ENCODE results near the gene DRC7. TPM values are rescaled to one million over a fixed set of nuclear protein-coding genes. Genes with fewer than 3 reads are reported as not detected.

Gene DRC7
- total and polyA plus RNA-seq, 10 donors, result 0.03 to 2.1 (median 0.15) TPM; not detected in 4

- Histone ChIP-seq H3K9me3 (no peaks in the 10 kb centered on the region), H3K4me3 (peak overlapping the region in 1 of 8 donors; percentile 61), H3K4me1 (peaks cover 0 to 50% (median 4%) of the 10 kb centered on the region in 6 donors), H3K36me3 (peaks cover 0 to 17% (median 0%) of the 10 kb centered on the region in 6 donors), H3K27ac (peak overlapping the region in 5 of 8 donors; percentile 45 to 95 (median 89)), H3K27me3 (replicated peaks in 1 of 7) (peaks cover 0 to 17% (median 0%) of the 10 kb centered on the region in 7 donors)
- no peak for DNase-seq
- intact Hi-C loops (cut with DNase I; ENCODE audit: low total_unique reads), result no loop called here
- WGBS, 5 donors, result 55 to 75% (median 72%) methylated on average over 2 to 5 of the region's 5 CpGs
- no peak for TF ChIP-seq POLR2A (IDR thresholded peaks at IDR 0.05)
- no peak for TF ChIP-seq POLR2AphosphoS5 (IDR thresholded peaks at IDR 0.05)
- TF ChIP-seq CTCF (IDR thresholded peaks at IDR 0.05 in 8 of 11, conservative IDR thresholded peaks at IDR 0.05 in 3 of 11), result no peak
These were observed 27.5 kb upstream of the DRC7 start for GRCh38 chr16:57667048-57667525.

GRCh38 chr16:57667526-57668262, 26.9 kb upstream of the DRC7 start:
- Histone ChIP-seq H3K9me3 (no peaks in the 10 kb centered on the region), H3K36me3 (peaks cover 0 to 10% (median 0%) of the 10 kb centered on the region in 6 donors), H3K4me3 (peak overlapping the region in 3 of 8 donors; percentile 32 to 61 (median 32)), H3K27ac (peak overlapping the region in 7 of 8 donors; percentile 72 to 95 (median 88)), H3K4me1 (peaks cover 0 to 50% (median 4%) of the 10 kb centered on the region in 6 donors), H3K27me3 (replicated peaks in 1 of 7) (peaks cover 0 to 17% (median 0%) of the 10 kb centered on the region in 7 donors)
- peak; percentile 48 to 87 (median 84) for TF ChIP-seq POLR2AphosphoS5 (IDR thresholded peaks at IDR 0.05)
- TF ChIP-seq CTCF (IDR thresholded peaks at IDR 0.05 in 8 of 11, conservative IDR thresholded peaks at IDR 0.05 in 3 of 11), result peak in 8 of 11 experiments; percentile 11 to 77 (median 56)
- no peak for TF ChIP-seq POLR2A (IDR thresholded peaks at IDR 0.05)
- 45 to 65% (median 52%) methylated on average over 13 to 17 of the region's 17 CpGs for WGBS, 5 donors
- intact Hi-C loops (cut with DNase I; ENCODE audit: low total_unique reads), result no loop called here
- peak; percentile 93 for DNase-seq

GRCh38 chr16:57668263-57668571, 26.4 kb upstream of the DRC7 start, which contains the start of gene ADGRG3:
TSS of gene ADGRG3 (plus strand) at chr16:57668306. CDS start at chr16:57668348, 42 bp downstream.
- peaks cover 0 to 17% (median 0%) of the 10 kb centered on the region in 7 donors for H3K27me3 ChIP-seq (replicated peaks in 1 of 7)
- TF ChIP-seq CTCF (IDR thresholded peaks at IDR 0.05 in 8 of 11, conservative IDR thresholded peaks at IDR 0.05 in 3 of 11) (peak in 1 of 11 experiments; percentile 3), POLR2AphosphoS5 (IDR thresholded peaks at IDR 0.05) (peak in 2 of 3 donors; percentile 56 to 90), POLR2A (IDR thresholded peaks at IDR 0.05) (no peak)
- DNase-seq, result no peak
- peaks cover 0 to 12% (median 0%) of the 10 kb centered on the region in 6 donors for H3K36me3 ChIP-seq
- intact Hi-C loops (cut with DNase I; ENCODE audit: low total_unique reads), result no loop called here
- H3K4me3 ChIP-seq, result peak within 1 kb of the TSS in 5 of 8 donors; percentile 13 to 61 (median 32)
- H3K27ac ChIP-seq, result peak within 1 kb of the TSS in 7 of 8 donors; percentile 72 to 95 (median 88)
- H3K9me3 ChIP-seq, result no peaks in the 10 kb centered on the region
- 55 to 85% (median 81%) methylated on average over 6 to 11 of the region's 11 CpGs for WGBS, 5 donors
- peaks cover 0 to 50% (median 4%) of the 10 kb centered on the region in 6 donors for H3K4me1 ChIP-seq

Measured in spleen (tissue), 11 donors.